KG1 (cell line): ENCODE results near the gene MYL7.
"Not testable (repeated sequence)": the region's sequence is repeated elsewhere in the genome, so short reads cannot be mapped to it uniquely, and the experiment has no call there.

ENCODE experiments used
- DNase-seq: peaks from one replicate; lab custom pipeline; 2025; lab: John Stamatoyannopoulos, UW

MYL7 gene

GRCh38 chr7:44131173-44132029 lies 9.7 kb downstream of the MYL7 start:
- DNase-seq, result no peak

DNA sequence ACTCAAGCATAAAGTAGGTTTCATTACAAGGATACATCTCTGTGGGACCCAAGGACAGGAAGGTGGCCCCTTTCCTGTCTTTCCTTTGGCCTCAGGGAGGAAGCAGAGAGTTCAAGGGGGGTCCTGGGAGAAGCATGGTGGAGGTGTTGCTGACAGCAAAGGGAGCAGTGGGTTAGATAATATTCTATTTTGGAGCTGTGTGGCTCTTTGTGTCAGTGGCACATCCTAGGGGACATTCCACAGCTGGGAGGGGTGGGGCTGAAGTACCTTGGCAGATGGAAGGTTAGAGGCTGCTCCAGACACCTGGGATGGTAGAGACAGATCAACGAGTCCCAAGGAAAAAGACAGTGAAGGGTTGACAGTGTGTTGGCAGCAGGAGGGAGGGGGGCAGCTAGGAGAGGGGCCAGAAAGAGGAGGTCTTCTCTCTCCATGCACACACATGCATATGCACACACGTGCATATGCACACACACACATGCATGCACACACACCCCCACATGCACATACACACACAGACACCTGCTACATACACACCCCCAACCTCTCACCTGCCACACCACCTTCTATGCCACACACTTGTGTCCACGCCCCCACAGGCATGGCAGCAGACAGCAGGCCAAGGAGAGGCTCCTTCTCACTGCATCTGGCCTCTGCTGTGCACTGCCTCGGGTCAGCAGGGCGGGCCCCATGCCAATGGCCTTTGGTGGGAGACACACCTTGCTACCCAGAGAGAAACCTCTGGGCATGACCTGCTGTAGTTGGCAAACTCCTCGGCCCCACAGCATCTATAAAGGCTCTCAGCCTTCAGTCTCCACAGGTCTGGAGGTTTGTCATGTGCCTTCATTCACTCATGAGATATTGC lies 12.2 kb downstream of the MYL7 start:
- DNase-seq, result no peak

GRCh38 chr7:44127161-44127560 lies 14.0 kb downstream of the MYL7 start:
- DNase-seq, result no peak

- not testable (repeated sequence) for DNase-seq
These were observed 14.6 kb downstream of the MYL7 start for GRCh38 chr7:44126574-44126973.

GRCh38 chr7:44124822-44125202 lies 16.3 kb downstream of the MYL7 start:
- DNase-seq, result no peak

DNA sequence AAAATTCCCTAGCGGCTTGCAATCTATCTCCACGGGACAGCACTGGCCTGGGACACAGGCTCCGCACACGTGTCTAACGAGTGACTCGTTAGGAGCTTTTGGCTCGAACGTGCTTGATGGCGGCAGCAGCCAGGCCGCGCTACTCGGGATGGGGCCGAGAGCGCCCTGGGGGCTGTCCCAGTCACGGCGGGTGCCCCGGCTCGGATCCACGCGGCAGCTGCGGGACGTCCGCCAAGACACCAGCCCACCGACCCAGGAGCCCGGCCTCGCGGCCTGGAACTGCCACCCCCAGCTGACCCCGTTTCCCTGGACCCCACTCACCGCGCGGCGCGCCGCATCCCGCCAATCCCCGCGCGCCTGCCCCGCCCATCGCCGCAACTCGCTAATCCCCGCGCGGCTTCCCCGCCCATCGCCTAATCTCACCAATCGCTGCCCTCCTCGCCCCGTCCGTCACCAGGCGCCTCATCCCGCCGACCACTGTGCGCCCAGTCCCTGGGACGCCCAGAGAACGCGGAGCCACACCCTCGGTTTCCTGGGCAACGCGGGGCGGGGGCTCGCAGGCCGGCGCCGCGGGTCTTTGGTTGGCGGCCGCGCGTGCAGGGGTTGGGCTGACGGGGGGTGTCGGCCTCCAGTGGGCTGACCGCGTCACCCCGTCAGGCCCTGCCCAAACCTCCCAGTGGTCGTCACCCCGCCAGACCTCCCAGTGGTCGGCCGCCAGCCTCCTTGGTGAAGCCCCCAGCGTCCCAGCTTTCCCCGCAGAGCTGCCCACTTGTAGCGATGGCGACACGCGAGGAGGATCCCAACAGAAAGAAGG lies 17.7 kb downstream of the MYL7 start, which contains the start of gene POLD2:
TSS of gene POLD2 (minus strand) at position 359 of the 814 bp plus-strand sequence. CDS start 1,495 bp downstream, outside the sequence.
- DNase-seq, result peak; percentile 96

GRCh38 chr7:44122529-44122928 lies 18.6 kb downstream of the MYL7 start:
- no peak for DNase-seq

- no peak for DNase-seq
These were observed 19.2 kb downstream of the MYL7 start for GRCh38 chr7:44121761-44122420.

DNA sequence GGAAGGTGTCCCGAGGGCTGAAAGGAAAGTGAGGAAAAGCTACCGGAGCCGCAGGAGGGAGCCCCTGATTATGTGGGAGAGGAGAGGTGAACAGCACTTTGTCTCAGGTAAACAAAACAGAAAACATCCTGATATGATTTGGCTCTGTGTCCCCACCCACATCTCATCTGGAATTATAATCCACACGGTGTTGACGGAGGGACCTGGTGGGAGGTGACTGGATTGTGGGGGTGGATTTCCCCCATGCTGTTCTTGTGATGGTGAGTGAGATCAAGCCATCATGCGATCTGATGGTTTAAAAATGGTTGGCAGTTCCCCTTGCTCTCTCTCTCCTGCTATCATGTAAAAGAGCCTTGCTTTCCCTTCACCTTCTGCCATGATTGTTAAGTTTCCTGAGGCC lies 20.7 kb downstream of the MYL7 start:
- DNase-seq, result no peak

DNA sequence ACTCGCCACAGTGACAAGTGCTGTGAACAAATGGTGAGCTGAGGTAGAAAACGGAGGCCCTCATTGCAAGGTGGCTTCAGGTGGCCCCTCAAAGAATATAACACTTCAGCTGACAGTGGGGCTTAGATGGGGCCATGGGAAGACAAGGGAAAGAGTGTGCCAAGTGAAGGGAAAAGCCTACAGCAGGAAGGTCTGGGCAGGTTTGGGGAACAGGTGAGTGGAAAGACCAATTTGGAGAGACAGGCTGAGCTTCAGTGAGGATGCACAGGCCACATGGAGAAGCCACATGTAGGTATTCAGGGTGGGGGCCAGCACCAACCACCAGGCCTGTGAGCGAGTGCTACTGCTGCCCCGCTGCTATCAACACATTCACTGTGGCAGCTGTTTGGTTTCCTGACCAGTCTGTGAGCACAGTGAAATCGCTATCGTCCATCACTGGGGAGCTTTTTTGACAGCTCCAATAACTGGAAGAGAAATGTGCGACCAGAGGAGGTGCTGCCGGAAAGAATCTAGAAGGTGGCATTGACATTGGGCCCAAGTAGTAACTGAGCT lies 21.2 kb downstream of the MYL7 start:
- no peak for DNase-seq

DNA sequence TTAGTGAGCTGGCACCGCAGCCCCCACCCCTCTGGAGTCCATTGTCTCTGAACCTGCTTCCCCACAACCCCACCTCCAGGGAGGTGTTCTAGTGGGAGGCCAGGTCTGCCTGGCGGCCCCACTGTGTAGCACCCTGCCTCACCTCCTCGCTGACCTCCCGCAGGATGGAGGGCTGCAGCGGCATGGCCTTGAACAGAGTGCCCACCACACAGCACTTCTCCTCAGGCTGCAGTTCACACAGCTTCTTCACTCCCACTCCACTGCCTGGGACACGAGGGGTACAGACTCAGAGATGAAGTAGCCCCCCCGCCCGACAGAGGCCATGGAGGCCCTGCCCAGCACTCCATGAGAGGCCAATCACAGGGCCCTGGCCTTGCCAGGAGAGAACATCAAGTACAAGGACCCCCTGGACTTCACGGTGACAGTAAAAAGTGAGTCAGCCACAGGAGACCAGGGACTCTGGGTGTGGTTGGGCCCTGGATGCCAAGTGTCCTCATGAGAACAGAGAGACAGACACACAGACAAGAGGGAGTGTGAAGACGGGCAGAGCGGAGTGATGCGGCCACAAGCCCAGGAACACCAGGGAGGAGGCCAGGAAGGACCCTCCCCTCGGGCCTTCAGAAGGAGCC lies 23.2 kb downstream of the MYL7 start:
- DNase-seq, result no peak

DNA sequence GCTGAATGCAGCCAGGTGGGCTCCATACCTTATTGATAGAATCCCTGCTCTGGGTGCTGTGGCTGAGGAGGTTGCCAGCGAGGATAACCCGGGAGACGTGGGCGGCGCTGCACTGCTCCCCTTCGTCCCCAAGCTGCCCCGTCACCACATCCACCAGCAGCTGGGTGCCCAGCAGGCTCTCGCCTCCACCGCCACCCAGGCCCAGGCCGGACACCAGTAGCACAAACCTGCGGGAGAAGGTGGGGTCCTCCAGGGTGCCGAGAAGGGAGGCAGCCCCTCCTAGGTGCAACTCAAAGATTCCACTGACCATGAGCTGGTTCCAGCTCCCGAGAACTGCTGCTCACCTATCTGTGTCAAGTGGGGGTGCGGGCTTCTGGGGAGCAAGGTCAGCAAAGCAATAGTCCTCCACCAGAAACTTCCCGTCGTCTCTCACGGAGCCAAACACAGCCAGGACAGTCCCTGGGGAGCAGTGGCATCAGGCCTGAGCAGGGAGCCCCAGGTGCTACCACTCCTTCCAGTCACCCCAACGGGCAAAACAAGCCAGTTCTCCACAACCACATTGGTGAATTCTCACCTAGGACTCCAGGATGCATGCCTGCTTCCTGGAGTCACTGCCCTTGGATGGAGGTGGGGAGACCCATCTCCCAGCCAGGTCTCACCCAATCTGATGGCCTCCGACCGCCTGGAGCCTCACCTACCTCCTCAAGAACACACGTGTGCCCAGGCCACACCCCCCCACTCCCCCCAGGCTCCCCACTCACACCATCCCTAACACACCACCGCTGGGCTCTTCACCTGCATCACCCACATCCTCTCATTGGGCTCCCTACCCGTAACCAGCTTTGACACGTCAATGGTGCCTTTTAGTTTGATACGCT lies 24.1 kb downstream of the MYL7 start:
- DNase-seq, result no peak

DNA sequence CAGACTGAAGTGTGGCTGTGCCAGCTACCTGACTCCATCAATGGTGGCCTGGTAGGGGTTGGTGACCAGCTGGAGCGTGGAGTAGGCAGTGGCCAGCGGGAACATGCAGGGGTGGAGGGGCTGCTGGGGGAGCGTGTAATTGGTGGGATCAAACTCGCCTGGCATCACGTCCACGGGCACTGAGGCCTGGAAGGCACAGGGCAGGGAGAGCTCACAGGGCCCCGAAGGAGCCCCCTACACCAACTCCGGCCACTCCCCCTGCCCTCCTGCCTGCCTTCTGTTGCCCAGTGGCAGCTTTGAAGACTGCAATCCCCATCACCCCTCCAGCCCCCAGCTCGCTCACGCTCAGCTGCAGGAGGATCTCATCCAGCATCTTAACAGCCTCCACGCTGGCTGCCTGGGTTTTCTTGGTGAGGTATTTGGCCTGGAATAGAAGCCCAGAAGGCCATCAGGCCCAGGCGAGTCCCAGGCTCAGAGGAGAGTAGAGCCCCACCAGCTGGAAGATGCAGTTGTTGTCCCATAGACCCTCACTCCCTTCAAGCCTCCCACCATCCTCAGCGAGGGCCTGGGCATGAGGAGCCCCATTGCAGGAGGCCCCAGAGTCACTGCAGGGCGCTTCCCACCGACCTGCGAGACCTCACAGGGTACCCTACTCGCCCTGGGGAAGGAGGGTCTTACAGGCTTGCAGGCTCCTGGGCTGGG lies 24.9 kb downstream of the MYL7 start:
- DNase-seq, result no peak

- no peak for DNase-seq
These were observed 26.4 kb downstream of the MYL7 start for GRCh38 chr7:44114586-44115310.

DNA sequence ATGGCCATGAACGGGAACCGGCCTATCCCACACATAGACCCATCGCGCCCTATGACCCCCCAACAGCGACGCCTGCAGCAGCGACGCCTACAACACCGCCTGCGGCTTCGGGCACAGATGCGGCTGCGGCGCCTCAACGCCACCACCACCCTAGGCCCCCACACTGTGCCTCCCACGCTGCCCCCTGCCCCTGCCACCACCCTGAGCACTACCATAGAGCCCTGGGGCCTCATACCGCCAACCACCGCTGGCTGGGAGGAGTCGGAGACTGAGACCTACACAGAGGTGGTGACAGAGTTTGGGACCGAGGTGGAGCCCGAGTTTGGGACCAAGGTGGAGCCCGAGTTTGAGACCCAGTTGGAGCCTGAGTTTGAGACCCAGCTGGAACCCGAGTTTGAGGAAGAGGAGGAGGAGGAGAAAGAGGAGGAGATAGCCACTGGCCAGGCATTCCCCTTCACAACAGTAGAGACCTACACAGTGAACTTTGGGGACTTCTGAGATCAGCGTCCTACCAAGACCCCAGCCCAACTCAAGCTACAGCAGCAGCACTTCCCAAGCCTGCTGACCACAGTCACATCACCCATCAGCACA lies 27.3 kb downstream of the MYL7 start:
- no peak for DNase-seq

- DNase-seq, result no peak
These were observed 28.0 kb downstream of the MYL7 start for GRCh38 chr7:44112997-44113763.
